UCSD-AML1 (cell line): Measurements from ENCODE around the gene SFXN4.
A peak's percentile ranks its signal among the peaks of the same experiment; 100 is the strongest.

Experiments
- DNase-seq: peaks from one replicate; lab custom pipeline; 2025; ENCODE audit not compliant: unreplicated experiment; lab: John Stamatoyannopoulos, UW

Gene SFXN4

GRCh38 chr10:119165171-119166117 lies at the start of gene SFXN4:
Gene SFXN4 (minus strand): TSS chr10:119165714. CDS start chr10:119165647, 67 bp downstream.
- DNase-seq: peak; percentile 86

GRCh38 chr10:119211625-119212441 lies 46.3 kb upstream of the SFXN4 start:
- DNase-seq: no peak

GRCh38 chr10:119211176-119211575 lies 45.7 kb upstream of the SFXN4 start:
- DNase-seq: no peak

- DNase-seq: no peak
Measured at GRCh38 chr10:119210633-119211032, 45.1 kb upstream of the SFXN4 start.

- DNase-seq: no peak
Measured at GRCh38 chr10:119209736-119210355, 44.3 kb upstream of the SFXN4 start.

- DNase-seq: peak; percentile 50
Measured at GRCh38 chr10:119209035-119209735, 43.7 kb upstream of the SFXN4 start.

- DNase-seq: no peak
Measured at GRCh38 chr10:119208553-119208940, 43.0 kb upstream of the SFXN4 start.

- DNase-seq: peak; percentile 58
Measured at GRCh38 chr10:119207713-119208552, 42.4 kb upstream of the SFXN4 start.

- DNase-seq: peak; percentile 93
Measured at GRCh38 chr10:119207366-119207666, 41.8 kb upstream of the SFXN4 start, which contains the start of gene GRK5. Gene GRK5 (plus strand): TSS chr10:119207571. CDS start chr10:119207918, 347 bp downstream.

GRCh38 chr10:119206603-119207365 lies 41.3 kb upstream of the SFXN4 start:
- DNase-seq: peak; percentile 84

GRCh38 chr10:119205894-119206602 lies 40.5 kb upstream of the SFXN4 start:
- peak; percentile 88 for DNase-seq

- no peak for DNase-seq
Measured at GRCh38 chr10:119203006-119203405, 37.5 kb upstream of the SFXN4 start.

GRCh38 chr10:119201233-119201632 lies 35.7 kb upstream of the SFXN4 start:
- DNase-seq: no peak

- peak; percentile 54 for DNase-seq
Measured at GRCh38 chr10:119199231-119199992, 33.9 kb upstream of the SFXN4 start.

GRCh38 chr10:119198438-119198837 lies 32.9 kb upstream of the SFXN4 start:
- DNase-seq: peak; percentile 39

- DNase-seq: no peak
Measured at GRCh38 chr10:119197921-119198320, 32.4 kb upstream of the SFXN4 start.

- no peak for DNase-seq
Measured at GRCh38 chr10:119191881-119192280, 26.4 kb upstream of the SFXN4 start.
